Esophagus muscularis mucosa (tissue), 4 donors: Measurements from ENCODE around the gene NBDY. TPM values are rescaled to one million over a fixed set of nuclear protein-coding genes. Genes with fewer than 3 reads are reported as not detected.
"Not testable (repeated sequence)": the region's sequence is repeated elsewhere in the genome, so short reads cannot be mapped to it uniquely, and the experiment has no call there.

Experiments used
- DNase-seq: peaks from one replicate; pipeline ENCODE4 v3.0.0-alpha.2; 2017; ENCODE audit errors: extremely low spot score
- H3K27ac ChIP-seq, 4 donors: fragments of 200-600 bp; sonication (generic); replicated peaks in 1 of 4; 1 replicate in 3 of 4; 2 replicates in 1 of 4; pipeline ENCODE4 v1.5.1; 2016 to 2019; ENCODE audit warnings: mild to moderate bottlenecking in 1 of 4
- H3K27me3 ChIP-seq, 4 donors: fragments of 200-600 bp; sonication (generic); one replicate each; pipeline versions ENCODE4 v1.5.1 to v1.6.0; 2016 to 2019
- H3K36me3 ChIP-seq, 4 donors: fragments of 200-600 bp; sonication (generic); one replicate each; pipeline ENCODE4 v1.5.1; 2016 to 2019
- H3K4me1 ChIP-seq, 4 donors: fragments of 200-600 bp; sonication (generic); one replicate each; pipeline ENCODE4 v1.5.1; 2016 to 2019
- H3K4me3 ChIP-seq, 4 donors: fragments of 200-600 bp; sonication (generic); 1 replicate in 2 of 4; 2 replicates in 2 of 4; pipeline ENCODE4 v1.5.1; 2016 to 2019; ENCODE audit warnings: mild to moderate bottlenecking in 4 of 4, moderate library complexity in 1 of 4
- H3K9me3 ChIP-seq, 4 donors: fragments of 200-600 bp; sonication (generic); 1 replicate in 3 of 4; 2 replicates in 1 of 4; pipeline ENCODE4 v1.5.1; 2016 to 2019
- POLR2A ChIP-seq: fragments of 450-650 bp; IDR thresholded peaks from one replicate; pipeline ENCODE4 v1.6.1; 2017; ENCODE audit warnings: antibody characterized with exemption, moderate library complexity, mild to moderate bottlenecking, low read depth
- POLR2AphosphoS5 ChIP-seq, 2 donors: sonication (generic); formaldehyde crosslinking; IDR thresholded peaks; one replicate each; pipeline ENCODE4 v1.6.1; 2017; ENCODE audit warnings: antibody characterized with exemption in 2 of 2
- WGBS: methylation state at CpG from one replicate; pipeline ENCODE4 v1.1.5; 2018; 5-methylcytosine and 5-hydroxymethylcytosine counted together
- intact Hi-C: fragments of 100-400 bp; cut with DNase I; formaldehyde crosslinking; loops from one replicate; pipeline ENCODE4 v1.15.1; 2023
- total RNA-seq, 4 donors: library from RNA; depleted of rRNA; stranded (reverse); fragments of >200 nt; gene quantifications; one replicate each; pipeline versions ENCODE4 v1.1.0 to v1.2.1, GENCODE V29; 2016

NBDY gene
- total RNA-seq, 4 donors from 2014 or later, result 11.8 to 19.4 (median 18.7) TPM

- intact Hi-C loops, result no loop called here
- no peaks in the 10 kb centered on the region for H3K36me3 ChIP-seq
- H3K4me3 ChIP-seq, result peak overlapping the region in 2 of 4 donors; percentile 59 to 65
- DNase-seq, result peak; percentile 42
- peaks cover 10 to 43% (median 12%) of the 10 kb centered on the region in 4 donors for H3K4me1 ChIP-seq
- H3K27ac ChIP-seq, result peak overlapping the region in 2 of 4 donors; percentile 59 to 65
- no peaks in the 10 kb centered on the region for H3K9me3 ChIP-seq
- H3K27me3 ChIP-seq, result no peaks in the 10 kb centered on the region
- no peak for TF ChIP-seq POLR2A
- WGBS, result 71% methylated on average over 16 of the region's 16 CpGs
Measured at GRCh38 chrX:56766554-56767347, 37.7 kb downstream of the NBDY start.

DNA sequence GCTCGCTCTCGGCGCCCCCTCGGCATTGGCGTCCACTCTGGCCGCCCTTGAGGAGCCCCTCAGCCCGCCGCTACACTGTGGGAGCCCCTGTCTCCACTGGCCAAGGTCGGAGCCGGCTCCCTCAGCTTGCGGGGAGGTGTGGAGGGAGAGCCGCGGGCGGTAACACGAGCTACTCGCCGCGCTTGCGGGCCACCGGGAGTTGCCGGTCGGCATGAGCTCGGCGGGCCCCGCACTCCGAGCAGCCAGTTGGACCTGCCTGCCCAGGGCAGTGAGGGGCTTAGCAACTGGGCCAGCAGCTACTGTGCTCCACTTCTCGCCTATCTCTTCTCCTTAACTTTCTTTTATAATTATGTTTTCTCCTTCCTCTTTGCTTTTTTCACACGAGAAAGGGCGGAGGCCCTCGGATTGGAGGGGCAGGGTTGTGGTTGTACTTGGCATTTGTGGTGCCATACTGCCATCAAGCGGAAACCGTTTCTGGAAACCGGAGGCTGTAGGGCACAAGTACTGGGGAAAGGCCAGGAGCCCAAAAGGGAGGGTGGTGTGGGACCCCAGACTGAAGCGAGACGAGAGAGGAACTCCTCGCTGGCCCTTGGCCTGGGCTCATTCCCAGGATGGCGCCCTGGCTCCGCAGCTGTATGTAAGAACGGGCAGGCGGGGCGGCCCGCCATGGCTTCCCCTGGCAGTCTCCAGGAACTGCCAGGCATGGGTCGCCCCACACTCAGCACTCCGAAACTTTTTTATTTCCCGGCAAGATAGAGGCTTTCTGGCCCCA is 38.5 kb downstream of the NBDY start:
- H3K27me3 ChIP-seq, intact Hi-C loops, H3K36me3 ChIP-seq, DNase-seq, H3K9me3 ChIP-seq: not testable (repeated sequence)
- Histone ChIP-seq H3K4me1 (peaks cover 10 to 43% (median 12%) of the 10 kb centered on the region in 4 donors), H3K4me3 (peak overlapping the region in 2 of 4 donors; percentile 59 to 65), H3K27ac (peak overlapping the region in 2 of 4 donors; percentile 59 to 65)
- peak in 1 of 2 donors; percentile 24 for TF ChIP-seq POLR2AphosphoS5 (IDR thresholded peaks at IDR 0.05)
- WGBS, result 47% methylated on average over 18 of the region's 45 CpGs

DNA sequence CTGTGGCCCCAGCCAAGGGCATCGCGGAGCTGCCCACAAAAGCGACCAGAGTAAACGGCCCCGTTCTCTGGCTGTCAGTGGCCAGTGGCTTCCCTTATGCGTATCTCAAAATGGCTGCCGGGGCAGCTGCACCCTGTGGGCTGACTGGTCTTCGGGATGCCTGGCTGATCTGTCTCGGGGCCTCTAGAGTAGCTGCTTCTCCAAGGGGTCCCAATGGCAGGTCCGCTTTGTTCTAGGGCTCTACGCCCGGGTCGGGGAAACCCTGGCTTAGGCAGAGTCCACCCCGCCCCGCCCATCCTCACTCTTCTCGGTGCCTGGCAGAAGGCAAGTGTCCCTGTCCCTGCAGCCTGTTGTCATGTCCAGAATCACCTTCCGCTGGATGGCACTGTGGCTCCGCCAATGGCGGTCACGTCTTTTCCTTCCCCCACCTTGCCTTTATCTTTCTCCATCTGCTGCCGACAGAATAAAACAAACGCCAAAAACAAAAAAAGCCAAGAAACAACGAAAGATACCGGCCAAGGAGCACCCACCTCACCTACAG is 39.1 kb downstream of the NBDY start:
- H3K36me3 ChIP-seq, H3K4me3 ChIP-seq, DNase-seq, H3K27me3 ChIP-seq, intact Hi-C loops, H3K27ac ChIP-seq, H3K9me3 ChIP-seq: not testable (repeated sequence)
- peaks cover 10 to 38% (median 12%) of the 10 kb centered on the region in 4 donors for H3K4me1 ChIP-seq
- no CpG with 5 or more reads among the region's 24 CpGs for WGBS

- H3K9me3 ChIP-seq, DNase-seq, H3K27me3 ChIP-seq, H3K4me1 ChIP-seq, H3K4me3 ChIP-seq, H3K27ac ChIP-seq, H3K36me3 ChIP-seq, intact Hi-C loops: not testable (repeated sequence)
- WGBS, result no CpG with 5 or more reads among the region's 32 CpGs
Measured at GRCh38 chrX:56772675-56773521, 43.9 kb downstream of the NBDY start.

GRCh38 chrX:56773522-56774060 is 44.5 kb downstream of the NBDY start:
- no CpG with 5 or more reads among the region's 24 CpGs for WGBS
- H3K27me3 ChIP-seq, H3K36me3 ChIP-seq, H3K4me1 ChIP-seq, H3K9me3 ChIP-seq, DNase-seq, intact Hi-C loops, H3K4me3 ChIP-seq, H3K27ac ChIP-seq: not testable (repeated sequence)

DNA sequence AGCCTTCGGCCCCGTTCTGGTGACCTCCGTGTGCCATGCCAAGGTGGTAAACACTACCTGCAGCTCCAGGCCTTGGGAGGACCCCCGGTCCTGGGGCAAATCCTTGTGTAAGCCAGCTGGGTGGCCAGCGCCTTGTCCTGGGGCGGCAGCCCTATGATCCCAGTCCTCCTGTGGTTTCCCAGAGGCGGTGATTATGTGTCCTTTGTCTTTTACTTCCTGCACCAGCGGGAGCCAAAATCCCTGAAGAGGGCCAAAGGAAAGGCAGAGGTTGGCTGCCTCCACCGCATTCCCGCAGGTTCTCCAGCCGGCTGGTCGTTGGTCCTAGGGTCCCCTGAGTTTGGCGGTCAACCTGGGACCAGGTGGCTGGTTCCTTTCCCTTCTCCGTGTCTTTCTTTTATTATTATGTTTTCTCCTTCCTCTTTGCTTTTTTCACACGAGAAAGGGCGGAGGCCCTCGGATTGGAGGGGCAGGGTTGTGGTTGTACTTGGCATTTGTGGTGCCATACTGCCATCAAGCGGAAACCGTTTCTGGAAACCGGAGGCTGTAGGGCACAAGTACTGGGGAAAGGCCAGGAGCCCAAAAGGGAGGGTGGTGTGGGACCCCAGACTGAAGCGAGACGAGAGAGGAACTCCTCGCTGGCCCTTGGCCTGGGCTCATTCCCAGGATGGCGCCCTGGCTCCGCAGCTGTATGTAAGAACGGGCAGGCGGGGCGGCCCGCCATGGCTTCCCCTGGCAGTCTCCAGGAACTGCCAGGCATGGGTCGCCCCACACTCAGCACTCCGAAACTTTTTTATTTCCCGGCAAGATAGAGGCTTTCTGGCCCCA is 49.3 kb downstream of the NBDY start:
- DNase-seq, intact Hi-C loops, H3K36me3 ChIP-seq, H3K4me3 ChIP-seq, H3K4me1 ChIP-seq, H3K27ac ChIP-seq, H3K27me3 ChIP-seq, H3K9me3 ChIP-seq: not testable (repeated sequence)
- no CpG with 5 or more reads among the region's 32 CpGs for WGBS

DNA sequence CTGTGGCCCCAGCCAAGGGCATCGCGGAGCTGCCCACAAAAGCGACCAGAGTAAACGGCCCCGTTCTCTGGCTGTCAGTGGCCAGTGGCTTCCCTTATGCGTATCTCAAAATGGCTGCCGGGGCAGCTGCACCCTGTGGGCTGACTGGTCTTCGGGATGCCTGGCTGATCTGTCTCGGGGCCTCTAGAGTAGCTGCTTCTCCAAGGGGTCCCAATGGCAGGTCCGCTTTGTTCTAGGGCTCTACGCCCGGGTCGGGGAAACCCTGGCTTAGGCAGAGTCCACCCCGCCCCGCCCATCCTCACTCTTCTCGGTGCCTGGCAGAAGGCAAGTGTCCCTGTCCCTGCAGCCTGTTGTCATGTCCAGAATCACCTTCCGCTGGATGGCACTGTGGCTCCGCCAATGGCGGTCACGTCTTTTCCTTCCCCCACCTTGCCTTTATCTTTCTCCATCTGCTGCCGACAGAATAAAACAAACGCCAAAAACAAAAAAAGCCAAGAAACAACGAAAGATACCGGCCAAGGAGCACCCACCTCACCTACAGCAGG is 50.0 kb downstream of the NBDY start:
- H3K36me3 ChIP-seq, H3K27ac ChIP-seq, DNase-seq, intact Hi-C loops, H3K27me3 ChIP-seq, H3K4me3 ChIP-seq, H3K9me3 ChIP-seq: not testable (repeated sequence)
- peaks cover 0 to 14% (median 0%) of the 10 kb centered on the region in 4 donors for H3K4me1 ChIP-seq
- no CpG with 5 or more reads among the region's 24 CpGs for WGBS

- WGBS, result 83% methylated on average over 15 of the region's 22 CpGs
- H3K4me3 ChIP-seq, H3K9me3 ChIP-seq, intact Hi-C loops, H3K36me3 ChIP-seq, H3K27ac ChIP-seq, H3K27me3 ChIP-seq, DNase-seq: not testable (repeated sequence)
- H3K4me1 ChIP-seq, result peaks cover 0 to 17% (median 0%) of the 10 kb centered on the region in 4 donors
Measured at GRCh38 chrX:56780681-56781649, 51.9 kb downstream of the NBDY start.
